ENCODE measurements around the gene AIG1.

The AIG1 gene

DNA sequence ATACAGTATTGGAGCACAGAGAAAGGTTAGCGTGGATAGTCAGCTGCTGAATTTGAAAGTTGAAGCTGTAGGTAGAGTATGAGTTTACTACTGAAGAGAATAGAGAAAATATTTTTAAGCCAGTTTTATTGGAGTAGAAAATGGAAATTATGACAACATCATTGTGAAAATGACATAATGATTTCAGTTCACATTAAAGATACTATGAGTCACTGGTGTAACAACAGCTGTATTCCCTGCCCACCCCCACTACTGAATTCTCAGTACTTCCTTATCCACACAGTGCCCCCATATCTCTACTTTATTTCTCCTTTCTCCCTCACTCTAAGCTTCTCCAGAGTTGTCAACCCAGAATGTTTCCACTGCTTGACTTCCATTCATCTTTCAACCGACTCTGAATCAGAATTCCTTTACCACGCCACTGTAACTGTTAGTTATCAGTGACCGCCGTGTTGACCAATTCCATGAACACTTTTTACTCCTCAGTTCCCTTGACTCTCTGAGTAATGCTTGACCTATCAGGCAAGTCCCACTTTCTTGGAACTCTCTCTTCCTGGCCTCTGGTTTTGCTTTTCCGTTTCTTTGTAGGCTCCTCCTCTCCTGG, 139.6 kb downstream of the AIG1 start:
- no peak for DNase-seq

DNA sequence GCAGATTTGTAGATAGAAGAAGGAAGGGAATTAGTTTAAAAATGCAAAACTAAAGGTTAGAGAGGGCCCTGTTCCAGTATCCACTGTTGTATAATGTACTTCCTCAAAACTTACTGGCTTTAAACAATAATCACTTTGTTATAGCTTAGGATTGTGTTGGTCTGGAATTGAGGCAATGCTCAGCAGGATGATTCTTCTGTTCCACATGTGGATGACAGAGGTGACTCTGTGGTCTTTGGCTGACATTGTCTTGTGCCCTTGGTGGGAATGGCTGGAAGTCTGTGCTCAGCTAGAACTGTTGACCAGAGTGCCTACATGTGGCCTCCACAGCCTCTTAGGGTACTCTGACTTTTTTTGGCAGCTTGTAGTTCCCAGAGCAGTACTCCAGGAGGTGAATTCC, 143.4 kb downstream of the AIG1 start:
- DNase-seq: no peak

DNA sequence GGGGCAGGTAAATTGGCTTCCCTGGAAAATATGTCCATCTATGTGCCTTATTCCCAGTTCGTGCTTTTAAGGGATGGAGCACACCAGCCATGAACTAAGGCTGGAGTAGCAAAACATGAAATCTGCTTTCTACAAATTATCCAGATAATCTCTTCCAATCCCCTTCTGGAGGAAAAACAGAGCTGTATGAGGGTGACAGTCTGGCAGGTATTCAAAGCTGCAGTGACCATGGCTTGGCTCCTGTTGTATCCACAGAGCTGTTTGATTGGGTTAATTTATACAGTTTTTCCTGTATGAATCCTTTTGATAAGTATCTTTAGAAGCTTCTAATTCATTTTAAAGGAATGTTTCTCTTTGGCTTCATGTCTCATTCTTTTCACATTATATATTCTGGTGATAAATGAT, 144.4 kb downstream of the AIG1 start:
- no peak for DNase-seq

DNA sequence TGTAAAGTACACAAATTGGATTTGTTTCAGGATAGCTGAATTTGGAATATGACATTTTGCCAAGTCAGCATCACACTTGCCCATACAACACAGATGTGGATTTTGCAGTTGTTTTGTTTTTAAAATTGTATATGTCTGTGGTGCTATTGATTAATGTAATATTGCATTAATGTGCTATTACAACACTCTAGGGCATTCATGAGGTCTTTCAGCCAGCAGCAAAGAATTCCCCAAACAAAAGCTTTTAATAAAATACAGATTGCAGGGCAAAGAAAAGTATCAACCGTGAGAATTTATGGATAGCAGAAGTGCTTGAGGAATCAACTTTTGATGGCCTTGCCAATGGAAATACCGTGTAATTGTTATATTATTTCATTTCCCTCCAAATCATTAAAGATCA, 144.9 kb downstream of the AIG1 start:
- DNase-seq: no peak

DNA sequence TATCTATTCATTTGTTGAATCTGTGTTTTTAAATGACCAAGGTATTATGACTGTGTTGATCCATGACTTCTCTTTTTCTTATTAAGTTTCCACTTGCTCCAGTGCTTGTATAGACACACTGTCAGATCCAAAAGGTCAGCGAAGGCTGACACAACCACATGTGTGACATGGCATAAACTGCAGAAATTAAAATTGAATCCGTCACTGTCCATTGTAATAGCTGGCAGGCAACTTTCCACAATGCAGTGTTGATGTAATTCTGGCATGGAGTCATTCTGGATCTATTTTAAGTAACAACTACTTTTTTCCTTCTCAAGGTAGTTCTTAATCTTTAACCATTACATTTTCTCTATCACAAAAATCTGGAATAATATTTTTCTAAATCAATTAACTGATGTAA, 145.3 kb downstream of the AIG1 start:
- DNase-seq: no peak

DNA sequence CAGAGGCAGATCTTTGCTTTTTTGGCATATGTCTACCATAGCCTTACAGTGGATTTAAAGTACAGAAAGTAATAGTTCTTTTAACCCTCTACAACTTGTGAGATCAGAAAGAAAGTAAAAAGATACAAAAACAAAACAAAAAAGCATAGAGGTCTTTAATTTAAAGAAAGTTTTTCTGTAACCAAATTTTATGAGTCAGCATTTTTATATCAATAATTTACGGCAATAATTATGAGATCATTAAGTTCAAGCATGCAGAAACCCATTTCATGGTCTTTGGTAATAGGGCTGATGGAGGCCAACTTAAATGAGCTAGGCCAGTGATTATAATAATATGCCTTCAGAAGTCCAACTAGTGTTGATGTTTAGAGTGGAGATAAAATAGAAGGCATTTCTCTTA, 145.9 kb downstream of the AIG1 start:
- DNase-seq: no peak

DNA sequence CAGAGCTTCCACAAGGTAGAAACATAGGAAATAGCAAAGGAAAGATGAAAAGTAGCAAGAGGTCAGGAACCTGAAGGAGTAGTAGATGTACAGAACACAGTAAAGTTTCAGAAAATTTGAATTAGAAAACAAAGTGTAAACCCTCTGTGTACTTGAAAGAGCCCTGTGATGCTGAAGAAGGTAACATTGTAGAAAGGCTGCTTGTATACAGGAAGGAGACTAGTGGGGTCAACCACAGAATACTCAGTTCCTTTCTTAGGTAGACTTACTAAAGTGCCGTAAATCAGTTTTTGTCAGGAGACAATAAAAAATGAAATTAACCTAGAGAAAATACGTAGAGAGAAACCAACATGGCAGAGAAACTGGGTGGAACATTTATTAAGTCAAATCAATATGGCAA, 149.7 kb downstream of the AIG1 start:
- no peak for DNase-seq

DNA sequence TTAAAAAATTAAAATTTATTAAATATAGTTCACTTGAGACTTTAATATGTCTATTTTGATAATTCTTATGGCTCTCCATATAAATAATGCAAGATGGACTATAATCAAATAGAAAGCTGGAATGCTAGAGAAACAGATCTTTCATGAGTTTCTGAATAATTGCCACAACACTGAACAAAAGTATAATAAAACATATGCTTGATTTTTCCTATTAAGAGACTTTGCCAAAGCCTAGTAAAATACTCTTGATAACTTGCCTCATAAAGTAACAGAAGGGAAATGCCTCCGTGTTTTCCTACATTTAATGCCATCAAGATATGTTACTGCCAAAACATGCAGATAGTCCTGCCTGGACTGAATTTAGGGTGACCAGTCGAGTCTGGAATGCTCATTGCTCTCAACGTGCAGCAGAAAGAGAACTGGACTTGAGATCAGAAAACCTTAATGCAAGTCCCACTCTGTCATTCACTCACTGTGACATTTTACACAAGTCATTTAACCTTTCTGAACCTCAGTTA, 153.2 kb downstream of the AIG1 start:
- no peak for DNase-seq

DNA sequence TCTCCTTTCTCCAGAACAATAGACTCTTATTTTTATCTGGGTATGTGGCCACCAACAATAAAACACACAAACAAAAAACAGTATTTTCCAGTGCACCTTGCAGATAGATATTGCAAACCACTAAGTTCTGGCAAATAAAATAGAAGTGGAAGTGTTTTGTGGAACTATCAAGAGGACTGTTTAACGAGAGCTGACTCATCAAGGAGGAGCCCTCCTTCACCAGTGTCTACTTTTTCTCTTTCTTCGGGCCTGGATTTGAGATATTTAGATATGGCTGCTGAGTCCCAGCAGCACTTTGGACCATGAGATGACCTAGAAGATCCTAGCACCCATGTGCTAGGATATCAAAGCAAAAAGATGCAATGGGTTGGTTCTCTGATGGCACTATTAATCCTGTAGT, 154.7 kb downstream of the AIG1 start:
- no peak for DNase-seq

DNA sequence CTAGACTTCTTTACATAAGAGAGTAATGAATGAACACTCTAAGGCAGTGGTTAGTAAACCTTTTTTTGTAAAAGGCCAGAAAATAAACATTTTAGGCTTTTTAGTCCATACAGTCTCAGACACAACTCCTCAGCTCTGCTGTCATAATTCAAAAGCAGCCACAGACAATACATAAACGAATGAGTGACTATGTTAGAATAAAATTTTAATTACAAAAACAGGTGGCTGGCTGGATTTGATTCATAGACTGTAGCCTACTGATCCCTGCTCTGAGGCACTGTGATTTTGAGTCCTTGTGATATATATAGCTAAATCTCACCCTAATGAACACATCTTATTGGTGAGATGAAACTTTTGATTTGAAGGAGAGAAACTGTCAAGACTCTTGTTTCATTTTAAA, 155.1 kb downstream of the AIG1 start:
- DNase-seq: no peak

DNA sequence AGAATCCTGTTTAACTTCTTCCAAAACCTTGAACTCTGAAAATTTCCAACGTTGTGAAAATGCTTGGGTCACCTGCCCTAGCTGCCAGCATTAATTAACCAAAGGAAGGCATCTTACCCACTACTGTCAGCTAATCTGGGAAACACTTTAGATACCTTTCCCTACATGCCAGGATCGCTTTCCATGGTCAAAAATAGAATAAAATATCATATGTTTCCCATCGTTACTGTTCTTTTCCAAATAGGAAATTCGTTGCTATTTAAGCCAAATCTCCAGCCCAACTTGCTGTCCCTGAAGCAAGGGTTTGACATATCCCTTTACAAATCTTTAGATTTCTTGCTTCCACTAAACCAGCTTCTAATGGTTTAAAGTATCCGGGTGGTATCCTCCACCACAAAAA, 157.5 kb downstream of the AIG1 start:
- DNase-seq: no peak

DNA sequence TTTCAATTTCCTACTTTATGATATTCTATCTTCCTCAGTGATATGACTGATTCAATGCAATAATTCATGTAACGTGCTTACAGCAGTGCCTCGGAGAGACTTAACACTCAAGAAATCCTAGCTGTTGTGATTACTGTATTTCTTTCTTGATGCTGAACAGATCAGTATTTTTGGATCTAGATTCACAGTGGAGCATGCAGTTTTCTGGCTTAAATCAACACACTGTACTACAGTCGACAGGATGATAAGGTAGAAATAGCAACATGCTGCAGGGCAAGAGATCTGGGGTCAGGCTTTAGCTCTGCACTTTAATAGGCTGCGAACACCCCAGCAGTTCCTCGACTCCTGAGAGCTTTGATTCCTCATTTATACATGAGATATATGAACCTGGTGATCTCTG, 161.0 kb downstream of the AIG1 start:
- no peak for DNase-seq

DNA sequence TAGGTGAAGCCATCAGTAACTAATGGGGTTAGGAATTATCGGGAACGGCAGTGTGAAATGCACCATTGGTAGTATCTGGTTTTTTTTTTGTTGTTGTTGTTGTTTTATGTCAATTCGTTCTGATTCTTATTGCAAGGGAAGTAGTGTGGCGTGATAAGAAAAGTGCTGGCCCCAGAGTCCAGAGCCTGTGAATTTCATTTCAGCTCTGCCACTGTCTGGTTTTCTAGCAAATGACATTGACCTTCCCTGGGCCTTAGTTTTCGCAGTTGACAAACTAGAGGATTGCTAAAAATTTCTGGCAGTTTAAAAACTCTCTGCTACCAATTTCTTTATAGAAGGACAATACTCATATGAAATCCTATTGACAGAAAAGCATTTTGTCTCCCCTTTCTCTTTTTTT, 161.6 kb downstream of the AIG1 start:
- no peak for DNase-seq

DNA sequence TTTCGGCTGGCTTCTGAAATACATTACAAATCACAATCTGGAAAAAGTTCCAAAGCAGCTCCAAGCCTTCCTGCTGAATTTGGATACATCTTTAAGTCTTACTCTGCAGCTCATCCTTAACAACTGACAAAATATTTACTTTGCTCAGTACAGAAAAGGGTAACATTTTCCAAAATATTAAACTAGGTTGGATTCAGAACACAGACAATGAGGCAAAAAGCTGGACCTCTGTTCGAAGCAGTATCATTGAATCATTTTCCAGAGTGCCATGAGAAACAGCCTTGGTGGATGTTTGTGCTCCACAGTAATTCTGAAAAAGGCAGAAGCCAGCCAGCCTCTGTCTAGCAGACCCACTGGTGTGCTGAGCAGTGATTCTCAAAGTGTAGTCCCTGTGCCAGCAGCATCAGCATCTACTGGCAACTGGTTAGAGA, 162.1 kb downstream of the AIG1 start:
- no peak for DNase-seq

DNA sequence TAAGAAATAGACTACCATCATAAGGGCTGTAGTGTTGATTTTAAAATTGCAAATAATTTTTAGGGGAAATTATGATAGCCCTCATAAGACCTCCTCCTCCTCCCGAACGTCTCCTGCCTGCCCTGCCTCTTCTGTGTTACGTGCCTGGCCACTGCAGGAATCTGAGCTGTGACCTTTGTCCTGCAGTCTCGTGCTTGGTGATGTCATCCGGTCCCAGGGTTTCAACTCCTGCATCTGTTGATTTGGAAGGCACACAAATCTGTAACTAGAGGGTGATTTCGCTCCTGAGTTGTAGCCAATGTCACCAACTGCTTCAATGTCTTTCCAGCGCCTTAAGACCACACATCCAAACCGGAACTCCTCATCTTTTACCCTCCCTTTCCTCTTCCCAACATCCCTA, 163.2 kb downstream of the AIG1 start:
- DNase-seq: no peak

DNA sequence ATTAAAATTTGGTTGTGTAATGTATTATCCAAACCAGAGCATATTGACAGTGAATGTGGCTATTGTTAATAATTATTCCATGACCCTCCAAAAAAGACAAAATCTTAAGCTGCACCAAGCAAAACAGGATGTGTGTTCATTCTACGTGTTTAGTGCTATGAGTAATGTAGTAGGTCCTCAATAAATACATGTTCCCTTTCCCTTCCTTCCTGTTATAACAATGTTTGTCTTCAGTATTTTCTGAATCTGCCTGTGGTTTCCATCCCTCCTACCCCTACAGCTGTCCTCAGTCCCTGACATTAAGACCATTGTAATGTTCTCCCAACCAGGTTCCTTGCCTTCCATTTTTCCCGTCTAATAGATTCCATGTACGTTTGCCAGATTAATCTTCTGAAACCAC, 163.8 kb downstream of the AIG1 start:
- no peak for DNase-seq

DNA sequence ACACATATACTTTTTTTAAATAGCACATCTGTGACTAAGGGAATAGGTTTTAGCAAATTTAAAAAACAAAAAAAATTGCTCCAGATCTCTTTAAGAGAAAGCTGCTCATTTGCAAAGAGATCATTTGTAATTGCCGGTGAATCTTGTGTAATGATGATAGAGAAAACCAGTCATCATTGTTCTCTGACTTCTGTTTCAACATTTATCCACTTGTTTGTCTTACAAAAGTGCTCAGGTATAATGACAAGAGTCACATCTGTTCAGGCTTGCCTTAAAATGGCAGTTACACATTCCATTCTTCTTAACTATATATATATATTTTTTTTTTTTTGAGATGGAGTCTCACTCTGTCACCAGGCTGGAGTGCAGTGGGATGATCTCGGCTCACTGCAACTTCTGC, 165.2 kb downstream of the AIG1 start:
- DNase-seq: no peak

DNA sequence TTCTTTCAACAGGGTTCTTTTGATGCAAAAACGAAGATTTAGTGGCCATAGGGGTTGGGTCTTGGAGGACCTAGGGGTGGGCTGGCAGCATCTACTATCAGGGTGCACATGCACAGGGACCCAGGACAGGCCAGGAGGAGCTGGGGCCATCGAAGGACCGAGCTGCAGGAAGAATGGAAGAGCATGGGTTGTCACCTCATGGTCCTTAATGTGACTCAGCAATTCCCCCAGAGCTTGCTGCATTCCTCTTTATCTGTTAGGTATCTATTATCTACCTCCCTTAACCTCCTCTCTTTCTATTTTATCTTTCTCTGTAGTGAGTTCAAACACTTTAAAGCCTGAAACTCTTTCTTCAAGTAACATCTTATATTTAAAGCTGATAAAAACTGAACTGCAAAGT, 167.0 kb downstream of the AIG1 start:
- no peak for DNase-seq

DNA sequence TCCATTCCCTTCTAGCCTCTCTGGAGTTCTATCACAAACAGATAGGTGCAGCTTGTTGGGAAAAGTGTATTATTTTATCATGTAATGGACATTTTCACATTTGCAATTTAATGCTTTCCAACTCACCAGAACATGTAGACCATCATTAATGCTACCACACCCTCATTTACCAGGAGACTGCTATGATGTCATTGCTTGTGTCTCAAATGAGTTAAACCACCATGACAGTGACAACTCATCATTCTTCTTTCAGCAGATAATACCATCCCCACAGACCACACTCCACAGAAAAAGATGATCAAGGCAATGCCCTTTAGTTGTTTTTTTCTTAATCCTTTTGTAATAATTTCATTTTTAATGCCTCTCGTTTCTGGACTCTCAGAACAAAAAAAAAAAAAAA, 168.7 kb downstream of the AIG1 start:
- no peak for DNase-seq

DNA sequence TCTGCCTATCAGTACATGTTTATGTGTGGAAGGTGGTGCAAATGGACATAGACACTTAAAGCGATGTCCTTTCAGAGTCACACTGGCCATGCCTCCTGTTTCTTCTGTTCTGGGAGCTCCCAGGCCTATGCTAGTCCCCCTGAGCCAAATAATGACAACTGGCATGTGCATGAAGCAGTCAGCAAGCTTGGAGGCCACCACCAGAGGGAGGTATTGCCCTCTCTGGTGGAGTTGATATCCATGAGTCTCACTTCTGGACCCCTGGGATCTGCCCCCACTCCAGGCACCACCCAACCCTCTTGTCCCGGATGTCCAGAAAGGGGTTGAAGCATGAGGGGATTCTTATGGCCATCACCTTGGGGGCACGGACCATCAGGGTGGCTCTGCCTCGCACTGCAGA, 172.2 kb downstream of the AIG1 start:
- DNase-seq: peak; percentile 9

DNA sequence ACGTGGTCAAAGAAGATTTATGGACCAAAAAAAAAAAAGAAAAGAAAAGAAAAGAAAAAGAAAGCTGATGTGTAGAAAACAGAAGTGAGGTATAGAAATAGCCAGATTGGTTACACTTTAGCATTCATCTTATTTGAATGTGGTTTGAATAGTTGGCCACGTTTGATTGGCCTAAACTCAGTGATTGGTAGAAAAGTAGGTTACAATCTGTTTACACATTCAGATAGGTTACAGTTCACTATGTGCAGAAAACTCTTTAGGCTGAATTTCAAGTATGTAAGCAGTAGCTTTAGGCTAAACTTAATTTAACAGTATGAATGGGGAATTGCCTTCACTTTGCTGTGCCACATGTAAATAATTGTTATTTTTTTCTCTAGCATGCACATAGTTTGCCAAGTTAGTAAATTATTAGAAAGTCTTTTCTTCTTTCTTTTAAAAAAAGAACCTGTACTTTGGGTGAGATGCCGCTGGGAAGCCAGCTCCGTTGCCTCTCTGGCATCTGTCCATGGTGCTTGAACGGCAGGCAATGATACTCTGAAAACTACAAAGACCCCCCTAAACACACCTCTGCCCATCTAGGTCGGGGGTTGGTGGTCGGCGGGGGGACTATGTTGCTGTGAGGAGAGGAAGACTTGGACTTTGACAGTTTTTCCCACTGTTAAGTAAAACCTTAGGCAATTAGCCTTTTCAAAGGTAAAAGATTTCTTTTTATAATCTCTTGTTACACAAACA, 173.0 kb downstream of the AIG1 start:
- DNase-seq: no peak

DNA sequence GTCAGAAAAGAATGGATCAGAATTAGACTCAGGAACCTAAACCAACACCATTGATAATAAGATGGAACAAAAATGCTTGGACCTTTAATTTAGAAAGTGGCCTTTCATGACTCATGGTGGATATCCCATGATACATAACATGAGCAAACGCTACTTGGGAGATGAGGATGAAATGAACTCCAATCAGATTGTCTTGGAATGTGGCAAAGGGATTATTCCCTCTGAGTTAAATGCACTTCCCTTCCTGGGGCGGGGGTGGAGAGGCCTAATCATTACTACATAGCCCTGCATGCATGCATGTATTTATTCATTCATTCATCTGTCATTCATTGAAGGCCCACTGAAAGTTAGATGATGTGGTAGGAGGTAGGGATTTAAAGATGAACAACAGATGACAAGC, 174.0 kb downstream of the AIG1 start:
- DNase-seq: no peak

DNA sequence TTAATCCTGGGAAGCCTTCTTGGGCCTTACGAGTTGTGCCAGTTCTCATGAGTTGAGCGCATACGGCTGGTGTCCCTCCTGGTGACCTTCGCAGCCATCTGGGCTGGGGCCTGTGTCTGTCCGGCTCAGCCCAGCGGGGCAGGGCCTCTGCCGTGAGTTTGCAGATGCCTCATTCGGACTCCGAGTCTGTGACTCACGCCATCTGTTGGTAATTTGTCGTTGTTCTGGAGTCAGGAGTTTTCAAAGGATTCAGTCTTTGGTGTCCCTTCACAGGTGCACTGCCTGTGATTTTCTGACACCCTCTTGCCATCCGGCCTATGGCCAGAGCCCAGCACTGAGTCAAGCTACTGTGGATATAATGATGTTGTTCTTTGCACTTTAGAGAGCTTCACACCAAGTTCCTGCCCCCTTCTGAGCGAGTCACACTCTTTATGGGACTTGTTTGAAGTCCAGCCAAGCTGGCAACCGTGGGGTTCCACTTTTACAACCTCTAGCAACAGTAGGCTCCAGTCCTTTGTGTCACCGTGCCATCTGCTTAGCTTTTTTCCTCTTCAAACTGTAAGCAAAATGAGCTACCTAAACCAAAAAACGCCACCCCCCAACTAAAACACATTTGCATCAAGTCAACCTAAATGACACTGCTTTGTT, 175.6 kb downstream of the AIG1 start:
- DNase-seq: no peak

DNA sequence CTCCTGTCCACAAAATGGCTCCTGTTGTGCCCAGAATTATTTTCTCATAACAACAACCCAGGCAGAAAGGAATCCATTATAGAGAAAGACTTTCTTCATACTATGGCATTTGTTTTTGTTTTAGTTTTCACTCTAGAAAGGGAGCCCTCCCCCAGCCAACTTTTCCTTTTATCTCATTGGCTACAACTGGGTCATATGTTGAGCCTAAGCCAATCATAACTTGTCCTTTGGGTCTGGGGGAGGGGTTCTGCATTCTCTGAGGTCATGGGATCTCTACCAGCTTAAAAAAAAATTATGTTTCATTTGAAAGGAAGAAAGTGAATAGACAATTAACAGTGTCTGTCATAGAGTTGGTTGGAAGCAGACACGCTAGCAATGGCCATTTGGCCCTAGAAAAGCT, 177.6 kb downstream of the AIG1 start:
- DNase-seq: no peak
